Neutrophil (primary cell): ENCODE measurements around the gene RAB30.

ENCODE experiments used
- H3K27ac ChIP-seq: fragments of 200-600 bp; sonication (generic); 2 replicates; pipeline ENCODE4 v1.5.1; 2016; ENCODE audit warnings: mild to moderate bottlenecking, moderate library complexity
- H3K27me3 ChIP-seq: fragments of 200-600 bp; sonication (generic); 2 replicates; pipeline ENCODE4 v1.6.0; 2016; ENCODE audit warnings: mild to moderate bottlenecking
- H3K36me3 ChIP-seq: fragments of 200-600 bp; sonication (generic); 2 replicates; pipeline ENCODE4 v1.5.1; 2017
- H3K4me1 ChIP-seq, 2 experiments: fragments of 200-600 bp in 1 of 2; sonication (generic) in 1 of 2; 1 replicate in 1 of 2; 2 replicates in 1 of 2; pipeline versions ENCODE4 v1.5.1 to v1.6.1; 2013 to 2016; ENCODE audit warnings: low read depth in 1 of 2, low read length in 1 of 2, mild to moderate bottlenecking in 1 of 2, moderate library complexity in 1 of 2; ENCODE audit not compliant: control insufficient read depth in 1 of 2, insufficient read depth in 1 of 2
- H3K4me3 ChIP-seq, 2 experiments: fragments of 200-600 bp in 1 of 2; sonication (generic) in 1 of 2; 1 replicate in 1 of 2; 2 replicates in 1 of 2; pipeline ENCODE4 v1.5.1; 2013 to 2016; ENCODE audit warnings: low read depth in 1 of 2, low read length in 1 of 2, mild to moderate bottlenecking in 1 of 2, moderate library complexity in 1 of 2
- H3K9me3 ChIP-seq: fragments of 200-600 bp; sonication (generic); 2 replicates; pipeline ENCODE4 v1.5.1; 2016
- CTCF ChIP-seq: fragments of 200-600 bp; sonication (generic); IDR thresholded peaks from 2 replicates; pipeline ENCODE4 v1.5.1; 2016; ENCODE audit warnings: antibody characterized with exemption

RAB30 gene

GRCh38 chr11:83020942-83021779, 50.5 kb downstream of the RAB30 start:
- Histone ChIP-seq H3K4me3 (no peak overlapping the region), H3K9me3 (no peaks in the 10 kb centered on the region), H3K36me3 (no peaks in the 10 kb centered on the region), H3K4me1 (no peaks in the 10 kb centered on the region), H3K27me3 (peaks cover 12% of the 10 kb centered on the region), H3K27ac (no peak overlapping the region)
- no peak for TF ChIP-seq CTCF

GRCh38 chr11:83019888-83020579, 51.7 kb downstream of the RAB30 start:
- Histone ChIP-seq H3K4me1 (no peaks in the 10 kb centered on the region), H3K27ac (no peak overlapping the region)

GRCh38 chr11:83014951-83015350, 56.7 kb downstream of the RAB30 start:
- H3K27me3 ChIP-seq: no peaks in the 10 kb centered on the region
- TF ChIP-seq CTCF: no peak
- H3K4me3 ChIP-seq: no peak overlapping the region
- no peak overlapping the region for H3K27ac ChIP-seq
- H3K9me3 ChIP-seq: no peaks in the 10 kb centered on the region
- no peaks in the 10 kb centered on the region for H3K4me1 ChIP-seq
- H3K36me3 ChIP-seq: no peaks in the 10 kb centered on the region

More at GRCh38 chr11:83019888-83020579, 51.7 kb downstream of the RAB30 start:
- H3K27me3 ChIP-seq: peaks cover 12% of the 10 kb centered on the region
- no peaks in the 10 kb centered on the region for H3K36me3 ChIP-seq
- H3K4me3 ChIP-seq: no peak overlapping the region
- no peak for TF ChIP-seq CTCF
- H3K9me3 ChIP-seq: no peaks in the 10 kb centered on the region

GRCh38 chr11:83012168-83013067, 59.3 kb downstream of the RAB30 start:
- H3K27ac ChIP-seq: no peak overlapping the region
- no peak for TF ChIP-seq CTCF

GRCh38 chr11:83011333-83012167, 60.1 kb downstream of the RAB30 start:
- H3K27me3 ChIP-seq: no peaks in the 10 kb centered on the region
- H3K4me3 ChIP-seq: no peak overlapping the region
- no peaks in the 10 kb centered on the region for H3K36me3 ChIP-seq
- TF ChIP-seq CTCF: no peak
- H3K9me3 ChIP-seq: no peaks in the 10 kb centered on the region
- no peak overlapping the region for H3K27ac ChIP-seq
- no peaks in the 10 kb centered on the region for H3K4me1 ChIP-seq

More at GRCh38 chr11:83012168-83013067, 59.3 kb downstream of the RAB30 start:
- Histone ChIP-seq H3K9me3 (no peaks in the 10 kb centered on the region), H3K4me3 (no peak overlapping the region), H3K36me3 (no peaks in the 10 kb centered on the region), H3K4me1 (no peaks in the 10 kb centered on the region), H3K27me3 (no peaks in the 10 kb centered on the region)
